ENCODE measurements around the gene CECR2.

CECR2 gene

GRCh38 chr22:17368144-17368543 is 1.1 kb upstream of the CECR2 start:
- no peak for DNase-seq (ENCODE audit: low read depth)

DNA sequence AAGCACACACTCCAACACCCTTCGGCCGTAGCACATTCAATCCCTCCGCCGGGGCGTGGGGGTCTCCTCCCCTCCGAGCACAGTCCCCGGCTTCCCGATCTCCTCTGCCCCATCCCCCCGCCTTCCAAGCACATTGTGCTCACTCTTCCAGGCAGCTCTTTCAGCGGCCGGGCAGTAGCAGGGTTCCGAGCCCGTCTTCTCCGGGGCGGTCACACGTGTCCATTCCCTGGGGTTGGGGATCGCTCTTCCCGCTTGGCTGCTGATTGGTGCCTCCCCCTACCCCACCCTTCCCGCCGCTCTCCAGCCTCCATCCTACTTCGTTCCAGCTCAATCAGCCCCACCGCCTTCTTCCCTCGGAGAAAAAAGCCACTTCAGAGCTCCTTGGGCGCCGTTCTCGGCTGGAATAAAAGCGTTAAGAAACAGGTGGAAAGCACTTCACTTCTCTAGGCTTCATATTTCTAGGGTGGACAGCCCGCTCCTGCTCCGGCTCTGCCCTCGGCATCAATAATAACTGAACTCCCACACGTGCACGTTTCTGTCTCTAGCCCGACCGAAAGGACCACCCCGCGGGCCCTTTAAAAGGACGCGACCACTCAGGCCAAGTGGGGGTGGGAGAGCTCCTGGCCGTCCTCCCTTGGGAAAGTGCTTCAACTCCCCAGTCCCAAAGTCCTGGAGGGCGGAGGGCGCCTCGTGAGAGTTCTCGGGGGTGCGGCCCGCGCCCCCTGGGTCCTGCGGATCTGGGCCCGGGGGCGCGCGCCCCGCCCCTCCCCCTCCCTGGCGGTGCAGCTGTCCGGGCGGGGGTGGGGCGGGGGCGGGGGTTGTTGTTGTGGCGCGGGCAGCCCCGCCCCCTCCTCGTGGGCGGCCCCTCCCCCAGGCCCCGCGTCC is 464 bp upstream of the CECR2 start:
- DNase-seq (ENCODE audit: low read depth): no peak

GRCh38 chr22:17370026-17370765 is 936 bp downstream of the CECR2 start:
- no peak for DNase-seq (ENCODE audit: low read depth)

GRCh38 chr22:17370766-17371432 is 1.6 kb downstream of the CECR2 start:
- no peak for DNase-seq (ENCODE audit: low read depth)

GRCh38 chr22:17371448-17371847 is 2.2 kb downstream of the CECR2 start:
- DNase-seq (ENCODE audit: low read depth): no peak

GRCh38 chr22:17373855-17374254 is 4.6 kb downstream of the CECR2 start:
- DNase-seq (ENCODE audit: low read depth): no peak

GRCh38 chr22:17375914-17376614 is 6.8 kb downstream of the CECR2 start:
- DNase-seq (ENCODE audit: low read depth): no peak

DNA sequence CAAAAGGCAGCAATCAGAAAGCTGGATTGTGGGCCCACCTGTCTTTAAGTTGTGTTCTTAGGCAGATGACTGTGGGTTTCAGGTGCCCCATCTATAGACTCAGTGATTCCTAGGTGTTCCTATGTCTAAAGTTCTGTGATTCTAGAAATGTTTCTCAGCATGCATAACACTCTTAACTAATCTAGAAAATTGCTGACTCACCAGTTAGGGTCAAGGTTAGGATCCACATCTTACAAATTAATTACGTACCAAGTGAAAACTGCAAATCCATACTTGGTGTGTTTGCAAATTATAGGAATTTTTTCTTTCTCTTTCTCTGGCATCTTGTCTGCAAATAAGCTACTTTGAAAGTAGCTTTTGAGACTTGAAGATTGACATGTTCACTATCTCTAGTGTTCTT is 7.7 kb downstream of the CECR2 start:
- DNase-seq (ENCODE audit: low read depth): no peak

- DNase-seq (ENCODE audit: low read depth): no peak
These were observed 10.7 kb downstream of the CECR2 start for GRCh38 chr22:17379944-17380343.

GRCh38 chr22:17380359-17381087 is 11.3 kb downstream of the CECR2 start:
- DNase-seq (ENCODE audit: low read depth): no peak

DNA sequence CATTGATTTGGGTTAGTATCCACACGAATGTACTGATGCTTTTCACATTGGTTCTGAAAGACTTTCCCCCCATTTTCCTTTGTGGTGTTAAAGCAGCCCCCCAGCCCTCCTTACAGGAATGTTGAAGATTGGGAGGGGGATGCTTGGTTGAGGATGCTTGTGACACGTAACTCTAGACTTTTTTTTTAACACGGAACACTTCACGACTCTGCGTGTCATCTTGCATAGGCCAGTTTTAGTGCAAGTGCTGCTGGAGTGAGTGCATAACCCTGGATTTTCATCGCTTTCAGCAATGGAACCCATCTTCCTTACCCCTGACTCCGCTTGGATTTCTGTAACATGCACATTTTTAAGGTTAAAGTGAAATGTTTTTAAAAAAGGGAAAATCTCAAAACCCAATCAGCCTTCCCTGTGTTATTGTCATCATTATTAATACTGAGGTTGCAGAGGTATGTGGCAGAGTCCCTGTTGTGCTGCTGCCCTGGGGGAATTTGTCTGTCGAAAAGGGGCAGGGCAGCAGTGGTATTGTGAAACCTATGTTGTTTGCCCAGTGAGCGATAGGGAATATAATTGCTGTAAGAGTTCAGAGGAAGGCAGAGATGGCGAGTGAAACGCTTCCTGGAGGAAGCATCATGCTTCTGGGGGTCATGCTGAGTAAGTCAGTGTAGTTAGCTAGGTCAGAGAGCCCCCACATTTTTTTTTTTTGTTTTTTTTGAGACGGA is 12.1 kb downstream of the CECR2 start:
- no peak for DNase-seq (ENCODE audit: low read depth)

DNA sequence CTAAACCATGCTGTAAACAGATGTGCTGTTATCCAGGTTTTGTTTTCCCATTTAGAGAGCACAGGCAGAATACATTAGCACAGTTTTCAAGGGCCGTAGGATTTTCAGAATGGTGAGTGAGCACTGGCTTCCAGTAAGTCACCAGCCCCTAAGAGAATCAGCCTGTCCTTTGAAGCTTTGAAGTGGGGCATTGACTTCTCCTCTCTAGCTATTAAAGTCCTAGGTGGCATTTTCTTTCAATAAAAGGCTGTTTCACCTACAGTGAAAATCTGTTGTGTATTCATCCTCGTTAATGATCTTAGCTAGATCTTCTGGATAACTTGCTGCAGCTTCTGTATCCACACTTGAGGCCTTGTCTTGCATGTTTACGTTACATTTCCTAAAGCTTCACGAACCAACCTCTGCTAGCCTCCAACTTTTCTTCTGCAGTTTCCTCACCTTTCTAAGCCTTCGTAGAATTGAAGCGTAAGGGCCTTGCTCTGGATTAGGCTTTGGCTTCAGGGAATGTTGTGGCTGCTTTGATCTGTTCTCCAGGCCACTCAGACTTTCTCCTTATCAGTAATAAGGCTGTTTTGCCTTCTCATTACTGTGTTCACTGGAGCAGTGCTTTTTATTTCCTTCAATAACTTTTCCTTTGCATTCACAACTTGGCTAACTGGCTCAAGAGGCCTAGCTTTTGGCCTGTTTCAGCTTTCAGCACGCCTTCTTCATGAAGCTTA is 15.5 kb downstream of the CECR2 start:
- DNase-seq (ENCODE audit: low read depth): no peak

- DNase-seq (ENCODE audit: low read depth): no peak
These were observed 18.1 kb downstream of the CECR2 start for GRCh38 chr22:17387356-17387755.

GRCh38 chr22:17388235-17388634 is 19.0 kb downstream of the CECR2 start:
- no peak for DNase-seq (ENCODE audit: low read depth)

DNA sequence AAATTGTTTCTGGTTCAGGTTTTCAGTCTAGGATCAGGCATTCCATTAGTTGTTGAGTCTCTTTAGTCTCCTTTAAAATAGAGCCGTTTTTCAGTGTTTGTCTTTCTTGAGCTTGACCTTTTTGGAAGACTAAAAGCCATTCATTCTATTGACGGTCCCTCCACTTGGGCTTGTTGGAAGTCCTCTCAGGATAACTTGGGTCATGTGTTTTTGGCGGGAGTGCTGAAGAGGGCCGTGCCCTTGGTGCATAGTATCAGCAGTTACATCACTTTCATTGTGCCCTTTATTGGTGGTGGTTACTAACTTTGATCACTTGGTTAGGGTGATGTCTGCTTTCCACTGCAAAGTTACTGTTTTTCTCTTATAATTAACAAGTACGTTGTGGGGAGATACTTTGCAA is 20.8 kb downstream of the CECR2 start:
- no peak for DNase-seq (ENCODE audit: low read depth)

- DNase-seq (ENCODE audit: low read depth): no peak
These were observed 27.3 kb downstream of the CECR2 start for GRCh38 chr22:17396516-17396915.

- no peak for DNase-seq (ENCODE audit: low read depth)
These were observed 28.7 kb downstream of the CECR2 start for GRCh38 chr22:17397756-17398547.

- no peak for DNase-seq (ENCODE audit: low read depth)
These were observed 31.0 kb downstream of the CECR2 start for GRCh38 chr22:17400305-17400704.

- DNase-seq (ENCODE audit: low read depth): no peak
These were observed 32.5 kb downstream of the CECR2 start for GRCh38 chr22:17401728-17402127.
